ENCODE measurements around the gene CELA1.

Gene CELA1

GRCh38 chr12:51323317-51323960, 23.0 kb downstream of the CELA1 start:
- Histone ChIP-seq H3K27ac (ENCODE audit: low read depth, low read length, poor library complexity, severe bottlenecking) (no peak overlapping the region), H3K9ac (ENCODE audit: low read length) (no peak overlapping the region), H3K4me3 (ENCODE audit: low read depth, low read length, poor library complexity, severe bottlenecking) (peak overlapping the region; percentile 31), H4K20me1 (ENCODE audit: insufficient read depth, low read length) (no peaks in the 10 kb centered on the region), H3K4me2 (ENCODE audit: low read length) (peak overlapping the region; percentile 53), H3K79me2 (ENCODE audit: insufficient read depth, low read length) (no peaks in the 10 kb centered on the region), H3K4me1 (ENCODE audit: insufficient read depth, low read length, severe bottlenecking) (peaks cover 16% of the 10 kb centered on the region), H3F3A (ENCODE audit: insufficient read depth, low read length) (no peaks in the 10 kb centered on the region), H2AFZ (ENCODE audit: low read length) (no peak overlapping the region), H3K9me2 (ENCODE audit: low read depth, low read length) (no peaks in the 10 kb centered on the region), H3K36me3 (ENCODE audit: insufficient read depth, low read length) (no peaks in the 10 kb centered on the region), H3K27me3 (ENCODE audit: insufficient read depth, low read length) (peaks cover 3% of the 10 kb centered on the region; the same call in 1 of the 2 replicates), H3K9me3 (ENCODE audit: low read length) (no peaks in the 10 kb centered on the region)
- TF ChIP-seq CTCF (IDR thresholded peaks at IDR 0.05; ENCODE audit: low read length) (no peak), EZH2 (IDR thresholded peaks at IDR 0.05; ENCODE audit: borderline replicate concordance, low read length) (no peak)

GRCh38 chr12:51322452-51322851, 24.0 kb downstream of the CELA1 start:
- H3K4me3 ChIP-seq (ENCODE audit: low read depth, low read length, poor library complexity, severe bottlenecking): no peak overlapping the region

GRCh38 chr12:51321882-51322281, 24.6 kb downstream of the CELA1 start:
- Histone ChIP-seq H3K9me2 (ENCODE audit: low read depth, low read length) (no peaks in the 10 kb centered on the region), H4K20me1 (ENCODE audit: insufficient read depth, low read length) (no peaks in the 10 kb centered on the region), H3K4me3 (ENCODE audit: low read depth, low read length, poor library complexity, severe bottlenecking) (no peak overlapping the region), H3K9me3 (ENCODE audit: low read length) (no peaks in the 10 kb centered on the region), H3K27me3 (ENCODE audit: insufficient read depth, low read length) (peaks cover 3% of the 10 kb centered on the region; the same call in 1 of the 2 replicates), H3K36me3 (ENCODE audit: insufficient read depth, low read length) (no peaks in the 10 kb centered on the region), H3F3A (ENCODE audit: insufficient read depth, low read length) (no peaks in the 10 kb centered on the region), H3K4me1 (ENCODE audit: insufficient read depth, low read length, severe bottlenecking) (peaks cover 13% of the 10 kb centered on the region), H3K9ac (ENCODE audit: low read length) (no peak overlapping the region), H3K27ac (ENCODE audit: low read depth, low read length, poor library complexity, severe bottlenecking) (no peak overlapping the region), H3K79me2 (ENCODE audit: insufficient read depth, low read length) (no peaks in the 10 kb centered on the region), H3K4me2 (ENCODE audit: low read length) (no peak overlapping the region), H2AFZ (ENCODE audit: low read length) (no peak overlapping the region)
- TF ChIP-seq CTCF (IDR thresholded peaks at IDR 0.05; ENCODE audit: low read length): no peak
- no peak for TF ChIP-seq EZH2 (IDR thresholded peaks at IDR 0.05; ENCODE audit: borderline replicate concordance, low read length)

More at GRCh38 chr12:51322452-51322851, 24.0 kb downstream of the CELA1 start:
- Histone ChIP-seq H3K79me2 (ENCODE audit: insufficient read depth, low read length) (no peaks in the 10 kb centered on the region), H2AFZ (ENCODE audit: low read length) (no peak overlapping the region), H3K36me3 (ENCODE audit: insufficient read depth, low read length) (no peaks in the 10 kb centered on the region), H3K9me3 (ENCODE audit: low read length) (no peaks in the 10 kb centered on the region), H3K9ac (ENCODE audit: low read length) (no peak overlapping the region), H3K4me2 (ENCODE audit: low read length) (no peak overlapping the region), H4K20me1 (ENCODE audit: insufficient read depth, low read length) (no peaks in the 10 kb centered on the region), H3K4me1 (ENCODE audit: insufficient read depth, low read length, severe bottlenecking) (peaks cover 16% of the 10 kb centered on the region), H3K27ac (ENCODE audit: low read depth, low read length, poor library complexity, severe bottlenecking) (no peak overlapping the region), H3F3A (ENCODE audit: insufficient read depth, low read length) (no peaks in the 10 kb centered on the region), H3K27me3 (ENCODE audit: insufficient read depth, low read length) (peaks cover 3% of the 10 kb centered on the region; the same call in 1 of the 2 replicates), H3K9me2 (ENCODE audit: low read depth, low read length) (no peaks in the 10 kb centered on the region)
- TF ChIP-seq CTCF (IDR thresholded peaks at IDR 0.05; ENCODE audit: low read length): no peak
- no peak for TF ChIP-seq EZH2 (IDR thresholded peaks at IDR 0.05; ENCODE audit: borderline replicate concordance, low read length)
